OCI-LY7 (cell line): Measurements from ENCODE around the gene MPI. TPM values are rescaled to one million over a fixed set of nuclear protein-coding genes. Genes with fewer than 3 reads are reported as not detected.

Experiments
- BruUV-seq: library from RNA; stranded (reverse); fragments of 400-500 nt; replicated peaks from 2 replicates; lab custom pipeline; 2021; lab: Mats Ljungman, UMichigan
- CTCF ChIA-PET: fragments of 300-600 bp; sonication (Branson Sonifier 250); formaldehyde crosslinking; loops from one replicate; lab custom pipeline; 2022; ENCODE audit warnings: antibody characterized with exemption; ENCODE audit not compliant: unreplicated experiment; lab: Charles Lee
- POLR2A ChIA-PET: fragments of 300-600 bp; sonication (Branson Sonifier 250); formaldehyde crosslinking; loops from one replicate; lab custom pipeline; 2022; ENCODE audit warnings: antibody characterized with exemption; lab: Charles Lee
- DNase-seq: peaks from one replicate; pipeline ENCODE4 v3.0.0-alpha.2; 2015; ENCODE audit warnings: low spot score
- H2AFZ ChIP-seq: fragments of 200-600 bp; sonication (generic), shearing (Covaris generic); 2 replicates; pipeline ENCODE4 v1.6.1; 2014; ENCODE audit warnings: mild to moderate bottlenecking, antibody characterized with exemption, low read length, moderate library complexity
- H3K27ac ChIP-seq: fragments of 200-600 bp; sonication (generic); 2 replicates; pipeline ENCODE4 v1.5.1; 2014; ENCODE audit warnings: mixed run types, low read depth, mild to moderate bottlenecking, moderate library complexity, low read length, inconsistent platforms; ENCODE audit not compliant: poor library complexity, severe bottlenecking
- H3K36me3 ChIP-seq: fragments of 200-600 bp; sonication (generic); 2 replicates; pipeline ENCODE4 v1.6.1; 2014; ENCODE audit warnings: mild to moderate bottlenecking, antibody characterized with exemption, low read length, moderate library complexity, mixed read lengths; ENCODE audit not compliant: insufficient read depth
- H3K4me1 ChIP-seq: fragments of 200-600 bp; sonication (generic); 2 replicates; pipeline ENCODE4 v1.5.1; 2014; ENCODE audit warnings: mild to moderate bottlenecking, low read length; ENCODE audit not compliant: insufficient read depth, poor library complexity, severe bottlenecking
- H3K4me2 ChIP-seq: fragments of 200-600 bp; sonication (generic); 2 replicates; pipeline ENCODE4 v1.6.1; 2014; ENCODE audit warnings: mild to moderate bottlenecking, low read length
- H3K4me3 ChIP-seq: fragments of 200-600 bp; sonication (generic); 2 replicates; pipeline ENCODE4 v1.5.1; 2014; ENCODE audit warnings: mild to moderate bottlenecking, low read depth, low read length; ENCODE audit not compliant: poor library complexity, severe bottlenecking
- H3K79me2 ChIP-seq: fragments of 200-600 bp; sonication (generic); 2 replicates; pipeline ENCODE4 v1.6.1; 2016; ENCODE audit warnings: low read depth, mild to moderate bottlenecking, low read length, moderate library complexity, mixed read lengths; ENCODE audit not compliant: insufficient read depth
- H3K9me2 ChIP-seq: fragments of 200-600 bp; sonication (generic); 2 replicates; pipeline ENCODE4 v1.6.1; 2016; ENCODE audit warnings: mild to moderate bottlenecking, low read length, mixed read lengths; ENCODE audit not compliant: insufficient read depth
- H3K9me3 ChIP-seq: fragments of 200-600 bp; sonication (generic); 2 replicates; pipeline ENCODE4 v1.6.1; 2014; ENCODE audit warnings: mild to moderate bottlenecking, mixed run types, low read length, mixed read lengths
- H4K20me1 ChIP-seq: fragments of 200-600 bp; sonication (generic); 2 replicates; pipeline ENCODE4 v1.6.1; 2014; ENCODE audit warnings: mild to moderate bottlenecking, antibody characterized with exemption, low read length, moderate library complexity, mixed read lengths; ENCODE audit not compliant: insufficient read depth
- EZH2phosphoT487 ChIP-seq: fragments of 200-600 bp; sonication (generic); IDR thresholded peaks from 2 replicates; pipeline ENCODE4 v1.6.1; 2018; ENCODE audit warnings: low read depth, borderline replicate concordance, mild to moderate bottlenecking, mixed run types, antibody characterized with exemption, low read length, moderate library complexity, mixed read lengths
- intact Hi-C: fragments of 100-400 bp; cut with micrococcal nuclease; formaldehyde crosslinking; loops from one replicate; pipeline ENCODE4 v1.10.0; 2022; ENCODE audit not compliant: unreplicated experiment
- total RNA-seq, 2 experiments: library from RNA; depleted of rRNA in 1 of 2; stranded (reverse); fragments of >200 nt in 1 of 2; shearing (Covaris generic) in 1 of 2; gene quantifications; 2 replicates each; pipeline ENCODE4 v1.2.3, GENCODE V29; 2014 to 2022
- TF ChIP-seq, protein P1 (sequence below): fragments of 200-600 bp; sonication (generic); conservative IDR thresholded peaks from 2 replicates; pipeline ENCODE4 v1.5.1; 2014; ENCODE audit warnings: mild to moderate bottlenecking, antibody characterized with exemption, low read length, moderate library complexity, mixed read lengths

Gene MPI
- total RNA-seq, 2 experiments from 2014 or later = 58.9 to 67.2 TPM

DNA sequence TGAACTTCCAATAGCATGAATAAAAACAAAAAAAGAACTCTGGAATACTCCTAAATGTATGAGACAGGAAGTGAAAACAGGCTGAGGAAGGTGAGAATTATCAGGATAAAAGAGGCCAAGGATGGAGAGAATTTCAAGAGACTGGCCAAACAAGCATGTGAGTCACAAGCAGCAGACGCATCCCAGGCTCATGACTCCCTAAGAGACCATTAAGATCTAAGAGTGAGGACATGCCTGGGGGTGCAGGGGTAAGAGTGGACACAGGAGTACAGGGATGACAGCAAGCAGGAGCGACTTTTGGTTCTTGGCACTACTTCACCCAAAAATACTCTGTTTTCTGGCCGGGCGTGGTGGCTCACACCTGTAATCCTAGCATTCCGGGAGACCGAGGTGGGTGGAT is 23.8 kb upstream of the MPI start:
- peaks cover 4% of the 10 kb centered on the region for H4K20me1 ChIP-seq
- no peak overlapping the region for H3K4me3 ChIP-seq
- H3K9me2 ChIP-seq = no peaks in the 10 kb centered on the region
- no TSS peak for BruUV-seq
- no peak overlapping the region for H2AFZ ChIP-seq
- peaks cover 39% of the 10 kb centered on the region for H3K36me3 ChIP-seq
- peaks cover 16% of the 10 kb centered on the region for H3K9me3 ChIP-seq
- no peak overlapping the region for H3K27ac ChIP-seq
- DNase-seq = no peak
- ChIA-PET CTCF (no interaction called here), POLR2A (interaction anchor here (0.6 kb wide), 1 partner anchor 146 kb away, joined by 4 read pairs; no protein-coding TSS in a partner anchor)
- peaks cover 52% of the 10 kb centered on the region for H3K79me2 ChIP-seq
- H3K4me2 ChIP-seq = no peak overlapping the region
- intact Hi-C loops = no loop called here
- H3K4me1 ChIP-seq = peaks cover 19% of the 10 kb centered on the region
- TF ChIP-seq, protein P1, sequence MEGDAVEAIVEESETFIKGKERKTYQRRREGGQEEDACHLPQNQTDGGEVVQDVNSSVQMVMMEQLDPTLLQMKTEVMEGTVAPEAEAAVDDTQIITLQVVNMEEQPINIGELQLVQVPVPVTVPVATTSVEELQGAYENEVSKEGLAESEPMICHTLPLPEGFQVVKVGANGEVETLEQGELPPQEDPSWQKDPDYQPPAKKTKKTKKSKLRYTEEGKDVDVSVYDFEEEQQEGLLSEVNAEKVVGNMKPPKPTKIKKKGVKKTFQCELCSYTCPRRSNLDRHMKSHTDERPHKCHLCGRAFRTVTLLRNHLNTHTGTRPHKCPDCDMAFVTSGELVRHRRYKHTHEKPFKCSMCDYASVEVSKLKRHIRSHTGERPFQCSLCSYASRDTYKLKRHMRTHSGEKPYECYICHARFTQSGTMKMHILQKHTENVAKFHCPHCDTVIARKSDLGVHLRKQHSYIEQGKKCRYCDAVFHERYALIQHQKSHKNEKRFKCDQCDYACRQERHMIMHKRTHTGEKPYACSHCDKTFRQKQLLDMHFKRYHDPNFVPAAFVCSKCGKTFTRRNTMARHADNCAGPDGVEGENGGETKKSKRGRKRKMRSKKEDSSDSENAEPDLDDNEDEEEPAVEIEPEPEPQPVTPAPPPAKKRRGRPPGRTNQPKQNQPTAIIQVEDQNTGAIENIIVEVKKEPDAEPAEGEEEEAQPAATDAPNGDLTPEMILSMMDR = no peak

DNA sequence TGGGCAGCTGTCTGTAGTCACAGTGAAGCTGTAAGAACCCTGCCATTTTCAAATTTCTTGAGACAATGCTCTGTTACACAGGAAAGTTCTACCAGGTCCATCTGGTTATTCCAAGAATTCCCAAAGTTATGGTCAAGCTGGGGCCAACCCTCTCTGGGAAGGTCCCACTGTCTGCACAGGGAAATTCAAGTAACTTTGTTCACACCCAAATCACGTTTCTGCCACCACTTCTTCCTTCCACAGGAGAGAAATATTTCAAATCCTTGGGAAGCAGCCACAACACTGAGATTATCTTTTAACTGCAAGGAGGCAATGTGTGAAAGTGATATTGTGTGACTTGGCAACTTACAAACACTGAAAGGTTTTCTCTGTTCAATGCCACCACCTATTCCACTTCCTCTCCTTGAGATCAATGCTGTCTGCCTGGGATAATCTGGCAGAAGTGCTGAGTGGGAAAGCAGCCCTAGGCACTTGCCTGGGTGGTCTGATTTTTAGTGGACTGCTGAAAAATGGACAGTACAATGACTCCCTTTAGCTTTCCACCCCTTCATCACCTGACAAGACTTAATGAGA is 22.3 kb upstream of the MPI start:
- ChIA-PET CTCF (no interaction called here), POLR2A (no interaction called here)
- Histone ChIP-seq H3K27ac (no peak overlapping the region), H3K4me2 (no peak overlapping the region), H3K9me3 (peaks cover 16% of the 10 kb centered on the region), H4K20me1 (peaks cover 5% of the 10 kb centered on the region), H2AFZ (no peak overlapping the region), H3K4me1 (peaks cover 32% of the 10 kb centered on the region), H3K36me3 (peaks cover 39% of the 10 kb centered on the region), H3K79me2 (peaks cover 63% of the 10 kb centered on the region), H3K4me3 (no peak overlapping the region), H3K9me2 (no peaks in the 10 kb centered on the region)
- intact Hi-C loops = no loop called here
- no peak for TF ChIP-seq EZH2phosphoT487
- TF ChIP-seq, protein P1 = no peak
- BruUV-seq = no TSS peak
- no peak for DNase-seq

DNA sequence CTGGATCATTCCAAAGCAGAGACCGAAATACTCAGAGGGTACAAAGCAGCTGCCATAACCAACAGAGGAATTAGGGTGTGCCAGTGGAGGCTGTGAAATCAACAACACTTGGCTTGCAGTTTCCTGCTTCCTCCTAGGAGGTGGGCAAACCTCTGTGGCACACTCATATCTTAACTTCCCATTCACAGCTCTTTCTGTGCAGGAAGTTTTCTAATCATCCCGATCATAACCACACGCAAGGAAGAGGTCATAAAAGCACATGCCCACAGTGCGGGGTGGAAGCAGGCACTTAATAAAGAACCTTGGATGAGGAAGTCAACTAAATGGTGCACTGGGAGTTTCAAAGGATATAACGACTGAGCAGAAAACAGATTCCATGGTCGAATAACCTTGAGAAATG is 21.8 kb upstream of the MPI start:
- CTCF ChIA-PET = no interaction called here
- TF ChIP-seq, protein P1 = no peak
- TF ChIP-seq EZH2phosphoT487 = no peak
- POLR2A ChIA-PET = no interaction called here

More for the DNA sequence above, 21.8 kb upstream of the MPI start:
- Histone ChIP-seq H3K9me2 (no peaks in the 10 kb centered on the region), H3K4me3 (no peak overlapping the region), H2AFZ (no peak overlapping the region), H3K79me2 (peaks cover 65% of the 10 kb centered on the region), H3K4me2 (no peak overlapping the region), H3K9me3 (peaks cover 16% of the 10 kb centered on the region), H3K36me3 (peaks cover 39% of the 10 kb centered on the region), H3K4me1 (peaks cover 32% of the 10 kb centered on the region), H4K20me1 (peaks cover 5% of the 10 kb centered on the region), H3K27ac (no peak overlapping the region)
- intact Hi-C loops = no loop called here
- BruUV-seq = no TSS peak
- no peak for DNase-seq
